ENCODE measurements around the gene PDCD7. TPM values are rescaled to one million over a fixed set of nuclear protein-coding genes. Genes with fewer than 3 reads are reported as not detected.

PDCD7 gene
- total RNA-seq, 1 experiment from 2014 or later: 23.5 TPM

DNA sequence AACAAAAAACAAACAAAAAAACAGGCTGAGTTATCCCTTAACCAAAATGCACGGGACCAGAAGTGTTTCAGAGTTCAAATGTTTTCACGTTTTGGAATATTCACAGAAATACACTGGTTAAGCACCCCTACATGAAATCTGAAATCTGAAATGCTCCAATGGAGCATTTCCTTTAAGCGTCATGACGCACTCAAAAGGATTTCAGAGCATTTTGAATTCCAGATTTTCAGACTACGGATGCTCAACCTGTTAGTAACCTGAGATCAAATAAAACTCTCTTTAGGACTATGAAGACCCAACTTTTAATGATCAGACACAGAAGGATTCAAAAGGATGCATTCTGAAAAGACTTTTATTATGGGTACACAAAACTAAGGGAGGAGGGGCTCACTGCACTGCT, 41.9 kb upstream of the PDCD7 start:
- Mint-ChIP-seq H3K4me3 (no peak overlapping the region), H3K9me3 (no peaks in the 10 kb centered on the region), H3K27me3 (ENCODE audit: low read depth) (no peaks in the 10 kb centered on the region), H3K36me3 (peaks cover 53% of the 10 kb centered on the region), H3K4me1 (no peaks in the 10 kb centered on the region), H3K27ac (no peak overlapping the region)
- TF ChIP-seq ATF1 (CRISPR knock-in tag; IDR thresholded peaks at IDR 0.05): no peak
- no peak for TF ChIP-seq ZBTB21 (CRISPR knock-in tag; IDR thresholded peaks at IDR 0.05; ENCODE audit: borderline replicate concordance)
- TF ChIP-seq, protein P1, sequence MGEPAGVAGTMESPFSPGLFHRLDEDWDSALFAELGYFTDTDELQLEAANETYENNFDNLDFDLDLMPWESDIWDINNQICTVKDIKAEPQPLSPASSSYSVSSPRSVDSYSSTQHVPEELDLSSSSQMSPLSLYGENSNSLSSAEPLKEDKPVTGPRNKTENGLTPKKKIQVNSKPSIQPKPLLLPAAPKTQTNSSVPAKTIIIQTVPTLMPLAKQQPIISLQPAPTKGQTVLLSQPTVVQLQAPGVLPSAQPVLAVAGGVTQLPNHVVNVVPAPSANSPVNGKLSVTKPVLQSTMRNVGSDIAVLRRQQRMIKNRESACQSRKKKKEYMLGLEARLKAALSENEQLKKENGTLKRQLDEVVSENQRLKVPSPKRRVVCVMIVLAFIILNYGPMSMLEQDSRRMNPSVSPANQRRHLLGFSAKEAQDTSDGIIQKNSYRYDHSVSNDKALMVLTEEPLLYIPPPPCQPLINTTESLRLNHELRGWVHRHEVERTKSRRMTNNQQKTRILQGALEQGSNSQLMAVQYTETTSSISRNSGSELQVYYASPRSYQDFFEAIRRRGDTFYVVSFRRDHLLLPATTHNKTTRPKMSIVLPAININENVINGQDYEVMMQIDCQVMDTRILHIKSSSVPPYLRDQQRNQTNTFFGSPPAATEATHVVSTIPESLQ (CRISPR knock-in tag; IDR thresholded peaks at IDR 0.05): no peak
- TF ChIP-seq, protein P2, sequence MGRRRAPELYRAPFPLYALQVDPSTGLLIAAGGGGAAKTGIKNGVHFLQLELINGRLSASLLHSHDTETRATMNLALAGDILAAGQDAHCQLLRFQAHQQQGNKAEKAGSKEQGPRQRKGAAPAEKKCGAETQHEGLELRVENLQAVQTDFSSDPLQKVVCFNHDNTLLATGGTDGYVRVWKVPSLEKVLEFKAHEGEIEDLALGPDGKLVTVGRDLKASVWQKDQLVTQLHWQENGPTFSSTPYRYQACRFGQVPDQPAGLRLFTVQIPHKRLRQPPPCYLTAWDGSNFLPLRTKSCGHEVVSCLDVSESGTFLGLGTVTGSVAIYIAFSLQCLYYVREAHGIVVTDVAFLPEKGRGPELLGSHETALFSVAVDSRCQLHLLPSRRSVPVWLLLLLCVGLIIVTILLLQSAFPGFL (CRISPR knock-in tag; IDR thresholded peaks at IDR 0.05; ENCODE audit: borderline replicate concordance): no peak
- TF ChIP-seq, protein P3, sequence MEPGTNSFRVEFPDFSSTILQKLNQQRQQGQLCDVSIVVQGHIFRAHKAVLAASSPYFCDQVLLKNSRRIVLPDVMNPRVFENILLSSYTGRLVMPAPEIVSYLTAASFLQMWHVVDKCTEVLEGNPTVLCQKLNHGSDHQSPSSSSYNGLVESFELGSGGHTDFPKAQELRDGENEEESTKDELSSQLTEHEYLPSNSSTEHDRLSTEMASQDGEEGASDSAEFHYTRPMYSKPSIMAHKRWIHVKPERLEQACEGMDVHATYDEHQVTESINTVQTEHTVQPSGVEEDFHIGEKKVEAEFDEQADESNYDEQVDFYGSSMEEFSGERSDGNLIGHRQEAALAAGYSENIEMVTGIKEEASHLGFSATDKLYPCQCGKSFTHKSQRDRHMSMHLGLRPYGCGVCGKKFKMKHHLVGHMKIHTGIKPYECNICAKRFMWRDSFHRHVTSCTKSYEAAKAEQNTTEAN (CRISPR knock-in tag; IDR thresholded peaks at IDR 0.05): no peak
- TF ChIP-seq, protein P4, sequence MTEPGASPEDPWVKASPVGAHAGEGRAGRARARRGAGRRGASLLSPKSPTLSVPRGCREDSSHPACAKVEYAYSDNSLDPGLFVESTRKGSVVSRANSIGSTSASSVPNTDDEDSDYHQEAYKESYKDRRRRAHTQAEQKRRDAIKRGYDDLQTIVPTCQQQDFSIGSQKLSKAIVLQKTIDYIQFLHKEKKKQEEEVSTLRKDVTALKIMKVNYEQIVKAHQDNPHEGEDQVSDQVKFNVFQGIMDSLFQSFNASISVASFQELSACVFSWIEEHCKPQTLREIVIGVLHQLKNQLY (CRISPR knock-in tag; IDR thresholded peaks at IDR 0.05): no peak
- TF ChIP-seq, protein P5, sequence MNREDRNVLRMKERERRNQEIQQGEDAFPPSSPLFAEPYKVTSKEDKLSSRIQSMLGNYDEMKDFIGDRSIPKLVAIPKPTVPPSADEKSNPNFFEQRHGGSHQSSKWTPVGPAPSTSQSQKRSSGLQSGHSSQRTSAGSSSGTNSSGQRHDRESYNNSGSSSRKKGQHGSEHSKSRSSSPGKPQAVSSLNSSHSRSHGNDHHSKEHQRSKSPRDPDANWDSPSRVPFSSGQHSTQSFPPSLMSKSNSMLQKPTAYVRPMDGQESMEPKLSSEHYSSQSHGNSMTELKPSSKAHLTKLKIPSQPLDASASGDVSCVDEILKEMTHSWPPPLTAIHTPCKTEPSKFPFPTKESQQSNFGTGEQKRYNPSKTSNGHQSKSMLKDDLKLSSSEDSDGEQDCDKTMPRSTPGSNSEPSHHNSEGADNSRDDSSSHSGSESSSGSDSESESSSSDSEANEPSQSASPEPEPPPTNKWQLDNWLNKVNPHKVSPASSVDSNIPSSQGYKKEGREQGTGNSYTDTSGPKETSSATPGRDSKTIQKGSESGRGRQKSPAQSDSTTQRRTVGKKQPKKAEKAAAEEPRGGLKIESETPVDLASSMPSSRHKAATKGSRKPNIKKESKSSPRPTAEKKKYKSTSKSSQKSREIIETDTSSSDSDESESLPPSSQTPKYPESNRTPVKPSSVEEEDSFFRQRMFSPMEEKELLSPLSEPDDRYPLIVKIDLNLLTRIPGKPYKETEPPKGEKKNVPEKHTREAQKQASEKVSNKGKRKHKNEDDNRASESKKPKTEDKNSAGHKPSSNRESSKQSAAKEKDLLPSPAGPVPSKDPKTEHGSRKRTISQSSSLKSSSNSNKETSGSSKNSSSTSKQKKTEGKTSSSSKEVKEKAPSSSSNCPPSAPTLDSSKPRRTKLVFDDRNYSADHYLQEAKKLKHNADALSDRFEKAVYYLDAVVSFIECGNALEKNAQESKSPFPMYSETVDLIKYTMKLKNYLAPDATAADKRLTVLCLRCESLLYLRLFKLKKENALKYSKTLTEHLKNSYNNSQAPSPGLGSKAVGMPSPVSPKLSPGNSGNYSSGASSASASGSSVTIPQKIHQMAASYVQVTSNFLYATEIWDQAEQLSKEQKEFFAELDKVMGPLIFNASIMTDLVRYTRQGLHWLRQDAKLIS (CRISPR knock-in tag; IDR thresholded peaks at IDR 0.05; ENCODE audit: borderline replicate concordance): no peak
- no peak for TF ChIP-seq CREB1 (CRISPR knock-in tag; IDR thresholded peaks at IDR 0.05)
- TF ChIP-seq, protein P6, sequence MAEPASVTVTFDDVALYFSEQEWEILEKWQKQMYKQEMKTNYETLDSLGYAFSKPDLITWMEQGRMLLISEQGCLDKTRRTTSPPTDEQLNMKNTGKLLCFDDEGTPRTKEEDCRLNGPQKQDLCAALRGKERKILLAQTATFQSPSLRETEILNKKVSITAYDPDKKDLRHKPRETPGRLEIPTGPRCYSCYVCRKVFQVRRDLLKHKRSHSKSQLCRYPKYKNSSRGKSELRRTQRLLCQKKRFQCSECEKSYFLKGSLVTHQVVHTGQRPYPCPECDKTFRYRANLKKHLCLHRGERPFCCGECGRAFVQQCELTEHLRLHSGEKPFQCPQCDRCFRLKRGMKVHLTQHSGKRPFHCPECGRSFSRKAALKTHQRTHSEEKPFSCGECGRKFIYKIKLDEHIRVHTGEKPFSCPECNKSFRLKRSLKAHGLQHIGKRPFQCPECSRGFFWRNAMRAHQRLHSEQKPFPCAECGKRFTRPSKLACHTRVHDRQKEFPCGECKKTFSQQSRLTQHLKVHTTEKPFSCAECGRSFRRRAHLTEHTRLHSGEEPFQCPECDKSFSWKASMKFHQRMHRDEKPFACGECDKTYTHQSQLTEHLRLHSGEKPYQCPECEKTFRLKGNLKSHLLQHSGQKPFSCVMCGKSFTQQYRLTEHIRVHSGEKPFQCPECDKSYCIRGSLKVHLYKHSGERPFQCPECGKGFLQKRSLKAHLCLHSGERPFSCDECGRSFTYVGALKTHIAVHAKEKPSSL (CRISPR knock-in tag; conservative IDR thresholded peaks at IDR 0.05): no peak
- TF ChIP-seq SMAD3 (CRISPR knock-in tag; IDR thresholded peaks at IDR 0.05; ENCODE audit: borderline replicate concordance): no peak
- TF ChIP-seq ETV6 (CRISPR knock-in tag; IDR thresholded peaks at IDR 0.05): no peak
- TF ChIP-seq, protein P7, sequence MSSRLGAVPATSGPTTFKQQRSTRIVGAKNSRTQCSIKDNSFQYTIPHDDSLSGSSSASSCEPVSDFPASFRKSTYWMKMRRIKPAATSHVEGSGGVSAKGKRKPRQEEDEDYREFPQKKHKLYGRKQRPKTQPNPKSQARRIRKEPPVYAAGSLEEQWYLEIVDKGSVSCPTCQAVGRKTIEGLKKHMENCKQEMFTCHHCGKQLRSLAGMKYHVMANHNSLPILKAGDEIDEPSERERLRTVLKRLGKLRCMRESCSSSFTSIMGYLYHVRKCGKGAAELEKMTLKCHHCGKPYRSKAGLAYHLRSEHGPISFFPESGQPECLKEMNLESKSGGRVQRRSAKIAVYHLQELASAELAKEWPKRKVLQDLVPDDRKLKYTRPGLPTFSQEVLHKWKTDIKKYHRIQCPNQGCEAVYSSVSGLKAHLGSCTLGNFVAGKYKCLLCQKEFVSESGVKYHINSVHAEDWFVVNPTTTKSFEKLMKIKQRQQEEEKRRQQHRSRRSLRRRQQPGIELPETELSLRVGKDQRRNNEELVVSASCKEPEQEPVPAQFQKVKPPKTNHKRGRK (CRISPR knock-in tag; IDR thresholded peaks at IDR 0.05; ENCODE audit: borderline replicate concordance): no peak
- TF ChIP-seq, protein P8, sequence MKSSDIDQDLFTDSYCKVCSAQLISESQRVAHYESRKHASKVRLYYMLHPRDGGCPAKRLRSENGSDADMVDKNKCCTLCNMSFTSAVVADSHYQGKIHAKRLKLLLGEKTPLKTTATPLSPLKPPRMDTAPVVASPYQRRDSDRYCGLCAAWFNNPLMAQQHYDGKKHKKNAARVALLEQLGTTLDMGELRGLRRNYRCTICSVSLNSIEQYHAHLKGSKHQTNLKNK (CRISPR knock-in tag; IDR thresholded peaks at IDR 0.05): no peak
- TF ChIP-seq, protein P9, sequence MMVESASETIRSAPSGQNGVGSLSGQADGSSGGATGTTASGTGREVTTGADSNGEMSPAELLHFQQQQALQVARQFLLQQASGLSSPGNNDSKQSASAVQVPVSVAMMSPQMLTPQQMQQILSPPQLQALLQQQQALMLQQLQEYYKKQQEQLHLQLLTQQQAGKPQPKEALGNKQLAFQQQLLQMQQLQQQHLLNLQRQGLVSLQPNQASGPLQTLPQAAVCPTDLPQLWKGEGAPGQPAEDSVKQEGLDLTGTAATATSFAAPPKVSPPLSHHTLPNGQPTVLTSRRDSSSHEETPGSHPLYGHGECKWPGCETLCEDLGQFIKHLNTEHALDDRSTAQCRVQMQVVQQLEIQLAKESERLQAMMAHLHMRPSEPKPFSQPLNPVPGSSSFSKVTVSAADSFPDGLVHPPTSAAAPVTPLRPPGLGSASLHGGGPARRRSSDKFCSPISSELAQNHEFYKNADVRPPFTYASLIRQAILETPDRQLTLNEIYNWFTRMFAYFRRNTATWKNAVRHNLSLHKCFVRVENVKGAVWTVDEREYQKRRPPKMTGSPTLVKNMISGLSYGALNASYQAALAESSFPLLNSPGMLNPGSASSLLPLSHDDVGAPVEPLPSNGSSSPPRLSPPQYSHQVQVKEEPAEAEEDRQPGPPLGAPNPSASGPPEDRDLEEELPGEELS (CRISPR knock-in tag; IDR thresholded peaks at IDR 0.05): no peak
- ChIA-PET CTCF (no interaction called here), POLR2A (no interaction called here)
- DNase-seq (ENCODE audit: low spot score) (no peak), ATAC-seq (no peak)
